HG03060 (cell line): ENCODE results near the gene DEF6.

Experiments
- ATAC-seq: cut with Tn5 transposase; IDR thresholded peaks from one replicate; pipeline ENCODE4 v1.9.1; 2021; ENCODE audit warnings: low read depth, moderate number of reproducible peaks; ENCODE audit not compliant: unreplicated experiment

Gene DEF6

DNA sequence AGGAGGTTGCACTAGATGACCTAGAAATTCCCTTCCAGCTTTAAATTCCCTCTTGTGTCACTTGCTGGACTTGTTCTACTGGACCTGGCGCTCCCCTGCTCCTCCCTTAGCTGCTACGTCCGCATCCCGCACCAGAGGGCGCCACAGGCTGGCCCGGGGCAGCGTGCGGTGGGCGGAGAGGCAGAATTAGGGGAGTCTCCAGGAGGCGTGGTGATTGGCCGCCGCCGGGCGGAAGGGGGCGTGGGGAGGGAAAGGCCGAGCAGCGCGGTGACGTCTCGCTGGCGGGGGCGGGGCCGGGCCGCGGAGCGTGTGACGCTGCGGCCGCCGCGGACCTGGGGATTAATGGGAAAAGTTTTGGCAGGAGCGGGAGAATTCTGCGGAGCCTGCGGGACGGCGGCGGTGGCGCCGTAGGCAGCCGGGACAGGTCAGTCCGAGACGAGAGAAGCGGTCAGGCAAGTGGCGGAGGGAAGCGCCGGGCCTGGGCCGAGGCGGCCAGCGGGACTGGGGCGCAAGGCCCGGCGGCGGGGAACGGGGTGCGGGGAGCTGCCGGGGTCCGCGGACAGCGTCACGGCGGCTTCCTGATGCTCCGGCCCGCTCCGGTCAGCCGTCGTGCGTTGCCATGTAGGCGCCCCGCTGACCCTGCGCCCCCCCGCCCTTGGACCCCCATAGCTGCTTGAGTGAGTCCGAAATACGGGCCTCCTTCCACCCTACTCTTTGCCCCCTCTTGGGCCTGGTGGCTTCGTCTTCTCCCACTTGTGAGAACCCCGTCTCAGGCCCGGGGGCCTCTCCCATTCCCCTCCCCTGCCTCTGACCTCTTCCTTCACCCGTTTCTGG lies 44.9 kb downstream of the DEF6 start, which contains the start of gene PPARD:
Gene PPARD (plus strand): TSS at position 301 of the 834 bp plus-strand sequence. CDS start 68,530 bp downstream, outside the sequence.
- peak; percentile 82 for ATAC-seq

DNA sequence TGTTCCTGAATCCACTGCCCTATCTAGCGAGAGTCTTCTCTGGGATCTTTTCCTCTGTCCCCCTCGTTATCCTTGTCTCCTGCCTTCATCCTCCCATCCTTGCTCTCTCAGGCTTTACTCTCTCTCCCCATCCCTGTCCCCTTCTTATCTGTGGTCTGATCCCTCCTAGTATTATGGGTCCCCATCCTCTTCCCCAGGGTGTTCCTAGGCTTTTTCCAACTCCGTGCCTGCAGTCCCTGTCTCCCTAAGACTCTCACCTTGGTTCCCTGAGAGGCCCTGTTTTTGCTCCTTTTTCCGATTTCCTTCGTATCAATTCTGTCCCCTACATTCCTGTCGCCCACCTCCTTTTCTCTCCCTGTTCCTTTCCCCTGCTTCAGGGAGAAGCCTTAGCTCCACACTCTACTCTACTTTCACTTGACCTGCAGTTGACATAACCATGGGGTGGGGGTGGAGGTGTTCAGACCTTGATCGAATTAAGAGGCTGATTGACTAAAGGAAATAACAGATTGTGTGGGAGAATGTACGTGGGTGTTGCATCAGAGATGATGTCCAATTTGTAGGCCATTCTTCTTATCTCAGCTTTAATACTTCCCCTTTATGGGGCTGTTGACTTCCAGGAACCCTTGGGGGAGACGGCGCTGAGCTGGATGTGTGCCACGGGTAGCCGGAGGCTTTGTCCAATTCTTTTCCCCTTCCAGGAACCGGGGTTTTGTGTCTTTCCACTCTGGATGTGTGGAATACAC lies 45.6 kb downstream of the DEF6 start:
- no peak for ATAC-seq

DNA sequence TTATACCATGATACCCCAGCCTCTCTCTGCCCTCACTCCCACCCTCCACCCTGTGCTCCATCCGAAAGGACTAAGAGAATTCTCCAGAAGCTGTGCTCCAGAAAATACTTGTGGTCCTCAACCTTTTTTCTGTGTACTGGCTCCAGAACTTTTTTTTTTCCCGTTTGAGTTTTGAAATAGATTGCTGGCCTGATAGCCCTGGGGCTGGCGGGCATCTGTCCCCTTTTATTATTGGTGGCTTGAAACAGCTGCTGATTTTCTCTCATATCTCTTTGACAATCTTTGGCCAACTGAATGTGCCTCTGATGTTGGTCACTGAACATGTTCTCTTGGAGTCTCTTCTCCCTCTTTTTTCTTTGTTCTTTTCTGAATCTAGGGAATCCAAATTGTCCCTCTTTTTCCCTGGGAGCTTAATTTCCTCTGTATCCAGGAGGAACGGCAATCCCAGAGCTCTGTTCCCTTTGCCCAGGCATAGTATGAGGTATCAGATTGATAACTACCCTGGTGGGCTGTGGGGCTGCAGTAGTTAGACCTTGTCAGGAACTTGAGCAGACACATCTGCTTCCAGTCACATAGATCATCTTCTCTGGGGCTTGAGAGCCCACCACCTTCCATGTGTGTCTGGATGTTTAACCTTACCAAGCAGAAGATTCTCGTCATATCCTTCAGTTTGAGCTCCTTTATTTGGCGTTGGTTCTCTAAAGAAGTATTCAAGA lies 46.4 kb downstream of the DEF6 start:
- ATAC-seq: no peak

DNA sequence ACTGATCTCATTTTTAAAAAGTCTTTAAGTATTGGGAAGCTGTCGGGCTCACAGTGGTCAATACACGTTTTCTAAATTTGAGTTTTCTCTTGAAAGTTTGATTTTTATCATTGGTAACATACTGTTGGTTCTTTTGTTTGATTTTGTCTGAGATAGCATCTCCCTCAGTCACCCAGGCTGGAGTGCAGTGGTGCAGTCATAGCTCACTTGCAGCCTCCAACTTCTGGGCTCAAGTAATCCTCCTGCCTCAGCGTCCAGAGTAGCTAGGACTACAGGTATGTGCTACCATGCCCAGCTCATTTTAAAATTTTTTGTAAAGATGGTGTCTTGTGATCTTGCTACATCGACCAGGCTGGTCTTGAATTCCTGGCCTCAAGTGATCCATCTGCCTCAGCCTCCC lies 53.8 kb downstream of the DEF6 start:
- no peak for ATAC-seq

DNA sequence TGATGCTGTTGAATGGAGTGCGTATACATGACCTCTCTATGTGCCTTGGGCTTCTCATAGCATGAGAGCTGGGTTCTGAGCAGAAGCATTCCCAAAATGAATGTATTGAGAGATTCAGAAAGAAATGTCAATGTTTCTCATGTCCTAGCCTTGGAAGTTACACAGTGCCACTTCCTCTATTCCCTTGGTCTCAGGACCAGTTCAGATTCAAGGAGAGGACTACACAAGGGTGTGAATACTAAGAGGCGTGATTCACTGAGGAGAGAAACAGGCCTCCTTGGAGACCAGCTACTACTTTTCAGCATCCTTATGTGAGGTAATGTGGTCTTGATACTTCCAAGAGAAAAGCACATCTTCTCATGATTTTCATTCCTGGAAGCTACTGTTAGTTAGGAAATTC lies 55.1 kb downstream of the DEF6 start:
- no peak for ATAC-seq

DNA sequence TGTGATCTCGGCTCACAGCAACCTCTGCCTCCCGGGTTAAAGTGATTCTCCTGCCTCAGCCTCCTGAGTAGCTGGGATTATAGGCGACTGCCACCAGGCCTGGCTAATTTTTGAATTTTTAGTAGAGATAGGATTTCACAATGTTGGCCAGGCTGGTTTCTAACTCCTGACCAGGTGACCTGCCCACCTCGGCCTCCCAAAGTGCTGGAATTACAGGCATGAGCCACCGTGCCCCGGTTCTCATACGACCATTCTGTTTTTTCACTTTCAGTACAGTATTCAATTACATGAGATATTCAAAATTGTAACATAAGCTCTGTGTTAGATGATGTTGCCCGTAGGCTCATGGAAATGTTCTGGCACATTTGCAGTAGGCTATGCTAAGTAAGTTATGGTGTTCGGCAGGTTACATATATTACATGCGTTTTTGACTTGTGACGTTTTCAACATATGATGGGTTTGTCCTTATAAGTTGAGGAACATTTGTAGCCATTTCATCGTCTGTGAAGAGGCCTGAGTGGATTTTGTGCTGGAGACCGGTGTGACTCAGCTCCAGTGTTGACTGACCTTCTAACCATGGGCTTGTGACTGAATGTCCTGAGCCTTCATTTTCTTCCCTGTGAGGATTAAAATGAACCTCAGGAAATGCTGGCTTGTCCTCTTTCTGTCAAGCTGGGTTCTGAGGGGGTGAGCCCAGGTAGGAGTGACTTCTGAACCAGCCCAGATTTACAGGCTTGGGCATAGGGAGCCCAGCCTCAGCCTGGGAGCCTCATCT lies 56.9 kb downstream of the DEF6 start:
- ATAC-seq: no peak

DNA sequence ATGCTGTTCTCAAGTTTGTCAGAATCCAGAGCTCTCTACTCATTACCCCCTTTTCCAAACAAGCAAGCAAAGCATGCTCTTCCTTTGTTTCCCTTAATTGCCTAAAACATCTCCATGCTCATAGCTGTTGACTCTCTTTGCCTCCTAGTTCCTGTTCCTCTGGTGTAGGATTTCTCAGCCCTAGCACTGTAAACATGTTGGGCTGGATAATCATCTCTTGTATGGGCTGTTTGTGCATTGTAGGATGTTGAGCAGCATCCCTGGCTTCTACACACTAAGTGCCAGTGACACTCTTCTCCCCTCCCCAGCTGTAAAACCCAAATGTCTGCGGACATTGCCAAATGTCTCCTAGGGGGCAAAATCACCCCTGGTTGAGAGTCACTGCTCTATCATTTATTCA lies 58.8 kb downstream of the DEF6 start:
- no peak for ATAC-seq

DNA sequence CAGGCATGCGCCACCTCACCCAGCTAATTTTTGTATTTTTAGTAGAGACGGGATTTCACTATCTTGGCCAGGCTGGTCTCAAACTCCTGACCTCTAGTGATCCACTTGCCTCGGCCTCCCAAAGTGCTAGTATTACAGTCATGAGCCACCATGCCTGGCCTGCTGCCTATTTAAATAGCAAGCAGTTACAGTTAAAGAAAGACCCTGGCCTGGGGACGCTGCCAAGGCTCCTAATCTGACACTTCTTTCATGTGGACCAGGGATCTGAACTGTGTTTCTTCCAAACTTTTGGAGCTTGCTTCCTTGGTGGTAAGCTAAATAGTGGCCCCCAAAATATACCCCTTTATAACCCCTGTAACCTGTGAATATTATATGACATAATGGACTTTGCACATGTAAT lies 60.1 kb downstream of the DEF6 start:
- ATAC-seq: no peak

DNA sequence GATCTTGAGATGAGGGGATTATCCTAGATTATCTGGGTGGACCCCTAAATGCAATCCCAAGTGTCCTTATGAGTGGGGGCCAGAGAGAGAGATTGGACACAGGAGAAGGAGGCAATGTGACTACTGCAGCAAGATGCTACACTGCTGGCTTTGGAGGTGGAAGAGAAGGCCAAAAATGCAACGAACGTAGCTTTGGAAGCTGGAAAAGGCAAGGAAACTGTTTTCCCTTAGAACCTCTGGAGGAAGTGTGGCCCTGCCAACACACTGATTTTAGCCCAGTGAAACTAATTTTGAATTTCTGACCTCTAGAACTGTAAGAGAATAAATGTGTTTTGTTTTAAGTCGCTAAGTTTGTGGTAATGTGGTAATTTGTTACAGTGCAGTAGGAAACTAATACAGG lies 60.5 kb downstream of the DEF6 start:
- ATAC-seq: no peak

DNA sequence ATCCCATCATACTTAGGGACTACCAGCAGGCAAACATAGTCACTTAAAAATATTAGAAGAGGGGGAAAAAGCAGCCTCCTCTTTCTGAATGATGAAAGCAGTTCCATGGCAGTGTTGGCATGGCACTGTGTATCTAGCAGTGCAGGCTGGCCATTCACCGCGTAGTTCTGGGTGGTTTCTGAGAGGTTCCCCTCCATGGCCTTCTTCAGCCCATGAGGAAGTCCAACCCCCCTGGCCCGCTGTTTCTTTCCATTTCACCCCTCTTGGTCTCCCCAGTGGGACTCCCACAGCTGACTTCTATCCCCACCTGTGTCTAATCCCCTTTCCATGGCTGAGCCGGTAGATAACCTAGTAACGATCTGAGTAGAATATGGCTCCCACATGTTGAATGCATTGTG lies 61.7 kb downstream of the DEF6 start:
- ATAC-seq: no peak

DNA sequence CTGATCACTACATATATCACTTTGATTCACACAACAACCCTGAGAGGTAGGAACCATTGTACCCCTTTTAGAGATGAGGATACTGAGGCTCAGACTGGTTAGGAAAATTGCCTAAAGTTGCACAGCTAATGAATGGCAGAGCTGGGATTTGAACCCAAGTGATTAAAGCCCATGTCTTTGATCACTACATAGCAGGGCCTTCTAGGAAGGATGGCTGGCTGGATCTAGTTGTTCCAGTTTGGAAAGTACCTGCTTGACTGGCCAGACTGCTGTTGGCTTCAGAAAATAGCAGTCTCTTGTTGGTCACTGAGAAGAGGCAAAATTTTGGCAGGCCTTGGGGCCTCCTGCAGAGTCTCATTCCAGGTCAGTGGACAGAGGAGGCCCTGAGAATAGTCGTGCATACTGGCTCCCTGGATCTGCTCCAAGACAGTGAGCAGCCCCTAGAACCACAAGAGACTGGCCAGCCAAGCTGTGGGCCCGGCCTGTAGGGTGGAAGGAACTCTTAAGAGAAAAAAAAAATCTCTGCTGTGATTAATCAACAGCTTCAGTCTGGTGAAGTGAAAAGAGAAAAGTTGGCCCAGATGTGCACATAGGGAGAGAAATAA lies 62.2 kb downstream of the DEF6 start:
- ATAC-seq: no peak

DNA sequence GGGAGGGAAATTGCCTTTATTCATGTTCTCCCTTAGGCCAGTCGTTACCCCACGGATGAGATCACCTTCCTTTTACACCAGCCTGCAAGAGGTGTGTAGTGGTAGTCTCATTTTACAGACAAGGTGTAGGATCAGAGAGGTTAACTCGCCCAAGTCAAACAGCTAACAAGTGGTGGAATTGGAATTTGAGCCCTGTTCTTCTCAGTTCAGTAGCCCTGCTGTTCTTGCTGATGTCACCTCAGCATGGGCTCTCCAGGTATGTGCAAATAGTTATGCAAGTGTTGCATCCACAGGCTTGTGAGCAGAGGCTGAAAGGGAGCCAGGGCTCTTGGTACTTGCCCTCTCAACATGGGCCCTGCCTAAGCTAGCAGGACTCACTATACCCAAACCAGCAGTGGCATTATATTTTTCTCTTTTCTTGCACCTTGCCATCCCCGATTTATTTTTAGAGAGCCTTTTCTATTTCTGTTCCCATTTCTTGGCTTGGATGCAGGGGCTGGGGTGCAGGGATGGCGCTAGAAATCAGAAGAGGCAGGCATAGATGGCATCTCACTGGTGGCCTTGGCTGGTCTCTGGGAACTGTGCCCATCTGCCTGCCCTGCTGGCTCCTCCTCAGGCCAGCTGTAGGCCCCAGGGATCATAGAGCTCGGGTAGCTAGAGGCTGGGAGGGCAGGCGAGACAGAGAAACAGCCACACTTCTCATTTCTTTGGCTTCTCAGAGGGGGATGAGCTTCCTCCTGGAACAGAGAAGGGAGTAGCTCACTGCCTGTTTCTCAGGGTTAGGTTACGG lies 62.9 kb downstream of the DEF6 start:
- no peak for ATAC-seq

DNA sequence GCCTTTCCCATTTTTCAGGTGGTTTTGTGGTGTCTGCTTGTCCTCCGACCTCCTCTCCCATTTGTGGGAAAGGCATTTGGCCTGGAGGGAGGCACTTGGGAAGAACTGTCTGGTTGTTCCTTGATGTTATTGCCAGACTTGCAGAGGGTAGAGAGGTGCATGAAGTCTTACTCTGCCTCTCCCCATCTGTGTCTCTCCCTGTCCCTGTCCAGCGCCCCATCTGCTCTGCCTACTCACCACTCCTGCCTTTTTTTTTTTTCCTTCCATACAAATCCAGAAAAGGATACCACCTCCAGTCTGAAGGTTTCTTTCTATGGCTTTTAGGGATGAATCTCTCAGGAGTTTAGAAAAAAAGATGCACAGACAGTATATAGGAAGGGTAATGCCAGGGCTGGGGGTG lies 64.6 kb downstream of the DEF6 start:
- ATAC-seq: no peak

DNA sequence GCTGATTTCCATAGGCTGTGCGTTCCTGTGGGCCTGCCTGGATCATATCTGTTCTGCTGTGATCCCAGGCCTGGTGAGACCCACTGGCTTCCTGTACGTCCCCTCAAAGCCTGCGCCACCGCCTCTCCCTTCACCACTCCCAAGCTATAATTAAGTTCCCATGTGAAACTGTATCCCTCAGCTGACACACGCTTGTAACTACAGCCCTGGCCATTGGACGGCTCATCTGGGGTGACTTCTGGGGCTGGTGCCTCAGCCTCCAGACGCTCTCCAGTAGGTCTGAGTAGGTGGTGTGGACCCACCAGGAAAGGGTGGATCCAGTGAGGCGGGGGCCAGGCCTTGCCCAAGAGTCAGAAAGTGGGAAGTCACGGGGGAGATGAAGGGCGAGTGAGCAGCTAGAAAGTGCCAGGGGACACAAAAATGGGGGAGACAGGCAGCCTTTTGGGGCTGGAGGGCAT lies 65.7 kb downstream of the DEF6 start:
- ATAC-seq: no peak

DNA sequence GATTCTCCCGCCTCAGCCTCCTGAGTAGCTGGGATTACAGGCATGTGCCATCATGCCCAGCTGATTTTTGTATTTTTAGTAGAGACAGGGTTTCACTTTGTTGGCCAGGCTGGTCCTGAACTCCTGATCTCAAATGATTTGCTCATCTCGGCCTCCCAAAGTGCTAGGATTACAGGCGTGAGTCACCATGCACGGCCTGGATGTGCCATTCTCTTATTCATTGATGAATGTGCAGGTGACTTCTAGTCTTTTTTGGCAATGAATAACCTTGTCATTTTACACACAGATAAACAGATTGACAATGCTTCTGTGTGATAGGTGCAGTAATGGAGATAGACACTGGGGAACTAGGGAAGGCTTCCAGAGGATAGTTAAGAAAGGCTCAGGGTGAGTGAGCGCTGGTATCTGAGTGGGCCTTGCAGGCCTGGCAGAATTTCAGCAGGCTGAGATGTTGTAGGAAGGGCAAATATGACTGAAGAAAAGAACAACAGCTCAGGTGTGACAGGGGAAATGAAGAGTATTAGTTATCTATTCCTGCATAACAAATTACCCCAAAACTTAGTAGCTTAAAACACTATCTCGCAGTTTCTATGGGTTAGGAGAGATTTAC lies 68.1 kb downstream of the DEF6 start:
- no peak for ATAC-seq

DNA sequence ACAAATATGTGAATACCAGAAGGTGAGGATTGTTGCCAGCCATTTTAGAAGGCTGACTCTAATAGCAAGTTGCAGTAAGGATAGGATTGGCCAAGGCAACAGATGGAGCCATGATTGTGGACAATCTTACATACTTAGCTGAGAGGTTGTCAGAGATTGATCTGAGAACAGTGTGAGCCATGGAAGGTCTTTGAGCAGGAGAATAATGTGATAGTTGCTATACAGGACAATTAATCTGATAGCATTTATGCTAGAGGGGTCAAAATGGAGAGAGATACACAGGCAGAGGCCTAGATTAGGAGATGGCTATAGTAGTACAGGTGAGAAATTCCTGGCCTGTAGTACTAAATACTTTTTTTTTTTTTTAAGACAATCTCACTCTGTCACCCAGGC lies 68.6 kb downstream of the DEF6 start:
- ATAC-seq: no peak

DNA sequence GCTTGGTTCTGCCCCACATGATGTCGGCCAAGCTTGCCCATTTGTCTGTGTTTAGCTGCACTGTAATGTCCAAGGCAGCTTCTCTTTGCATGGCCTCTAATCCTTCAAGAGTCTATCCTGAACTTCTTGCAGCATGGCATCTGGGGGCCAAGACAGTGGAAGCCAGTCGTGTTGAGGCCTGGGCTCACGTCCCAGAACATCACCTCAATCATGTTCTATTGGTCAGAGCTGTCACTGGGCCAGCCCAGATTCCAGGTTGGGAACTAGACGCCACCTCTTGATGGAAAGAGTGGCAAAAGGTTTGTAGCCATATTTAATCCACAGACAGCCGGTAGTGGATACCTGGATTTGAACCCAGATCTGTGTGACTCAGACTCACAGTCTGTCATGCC lies 70.0 kb downstream of the DEF6 start:
- ATAC-seq: no peak

DNA sequence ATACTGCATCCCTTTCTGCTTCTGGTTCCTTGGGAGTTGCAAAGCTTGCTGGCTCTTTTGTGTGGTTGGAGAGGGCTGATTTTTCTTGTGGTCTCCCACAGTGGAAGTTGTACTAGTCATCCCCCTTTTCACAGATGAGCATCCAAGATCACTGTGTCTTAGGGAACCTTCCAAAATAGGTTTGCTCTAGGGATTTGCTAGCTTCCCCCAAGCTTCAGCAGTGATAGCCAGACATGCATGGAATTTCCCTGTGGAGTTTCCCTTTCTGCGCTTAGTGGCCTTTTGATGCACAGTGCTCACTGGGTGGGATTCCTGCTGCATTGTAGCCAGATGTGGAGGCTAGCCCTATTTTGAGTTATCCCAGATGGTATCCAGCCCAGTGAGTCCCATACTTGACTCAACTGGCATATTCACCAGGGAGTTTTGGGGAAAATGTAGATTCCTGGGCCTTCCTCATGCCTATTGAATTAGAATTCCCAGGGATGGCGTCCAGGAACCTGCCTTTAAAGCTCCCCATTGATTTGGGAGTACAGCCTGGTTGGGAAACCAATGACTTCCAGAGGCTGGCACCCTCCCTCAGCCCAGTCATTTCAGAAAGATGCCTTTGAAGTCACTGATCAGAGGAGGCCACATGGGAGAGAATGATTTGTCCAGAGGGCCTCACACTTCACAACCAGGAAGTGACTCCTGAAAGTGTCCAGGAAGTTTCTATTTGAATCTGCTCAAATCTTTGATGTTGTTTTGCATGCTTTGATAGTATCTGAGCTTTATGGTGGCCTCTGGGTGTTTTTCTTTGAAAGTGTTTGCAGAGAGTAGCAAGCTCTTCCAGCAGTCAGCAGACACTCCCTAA lies 70.6 kb downstream of the DEF6 start:
- ATAC-seq: no peak
